Transverse colon (tissue), 4 donors: ENCODE measurements around the gene TNPO1. TPM values are rescaled to one million over a fixed set of nuclear protein-coding genes. Genes with fewer than 3 reads are reported as not detected.

Experiments
- DNase-seq: peaks from one replicate; pipeline ENCODE4 v3.0.0-alpha.2; 2019
- H3K27ac ChIP-seq, 4 donors: fragments of 200-600 bp; sonication (generic); 2 replicates each; pipeline ENCODE4 v1.5.1; 2016 to 2018; ENCODE audit warnings: inconsistent platforms in 4 of 4
- H3K27me3 ChIP-seq: fragments of 200-600 bp; sonication (generic); 2 replicates; pipeline ENCODE4 v1.5.1; 2017; ENCODE audit warnings: inconsistent platforms
- H3K36me3 ChIP-seq, 4 donors: fragments of 200-600 bp; sonication (generic); 2 replicates each; pipeline ENCODE4 v1.5.1; 2017 to 2019; ENCODE audit warnings: inconsistent platforms in 4 of 4
- H3K4me1 ChIP-seq, 4 donors: fragments of 200-600 bp; sonication (generic); 2 replicates each; pipeline ENCODE4 v1.5.1; 2017 to 2020; ENCODE audit warnings: inconsistent platforms in 4 of 4
- H3K4me3 ChIP-seq, 4 donors: fragments of 200-600 bp; sonication (generic); 1 replicate in 1 of 4; 2 replicates in 3 of 4; pipeline versions ENCODE4 v1.5.1 to v1.6.1; 2017 to 2019; ENCODE audit warnings: inconsistent platforms in 4 of 4
- H3K9me3 ChIP-seq, 2 donors: fragments of 200-600 bp; sonication (generic); 2 replicates each; pipeline ENCODE4 v1.5.1; 2017 to 2019; ENCODE audit warnings: inconsistent platforms in 2 of 2
- EP300 ChIP-seq: sonication (generic); formaldehyde crosslinking; IDR thresholded peaks from one replicate; pipeline ENCODE4 v1.6.1; 2017; ENCODE audit warnings: antibody characterized with exemption, low read depth
- POLR2A ChIP-seq: fragments of 450-650 bp; IDR thresholded peaks from one replicate; pipeline ENCODE4 v1.6.1; 2016; ENCODE audit warnings: antibody characterized with exemption, mild to moderate bottlenecking, moderate library complexity
- POLR2AphosphoS5 ChIP-seq, 3 donors: sonication (generic); formaldehyde crosslinking; IDR thresholded peaks; one replicate each; pipeline ENCODE4 v1.6.1; 2016; ENCODE audit warnings: antibody characterized with exemption in 3 of 3
- WGBS, 2 donors: methylation state at CpG; one replicate each; pipeline ENCODE4 v1.1.5; 2018; ENCODE audit warnings: low coverage in 1 of 2; 5-methylcytosine and 5-hydroxymethylcytosine counted together
- in situ Hi-C, 4 donors: fragments of 200-750 bp; cut with MboI; loops; one replicate each; pipeline versions ENCODE4 v1.15.0 to v1.15.1; 2017; ENCODE audit warnings: low sequenced_read_pairs in 3 of 4, low pct_ligation_motif_present in 1 of 4, low pct_unique_long_range_greater_than_20kb in 1 of 4
- intact Hi-C: fragments of 100-400 bp; cut with DNase I; formaldehyde crosslinking; loops from one replicate; pipeline ENCODE4 v1.15.1; 2023; ENCODE audit warnings: low total_unique reads
- total RNA-seq, 4 donors: library from RNA; depleted of rRNA; stranded (reverse); fragments of >200 nt; gene quantifications; one replicate each; pipeline ENCODE4 v1.1.0, GENCODE V29; 2016
- TF ChIP-seq, protein P1 (sequence below), 5 experiments: fragments of 200-600 bp in 3 of 5; fragments of 450-650 bp in 2 of 5; sonication (generic) in 3 of 5; IDR thresholded peaks; 1 replicate in 2 of 5; 2 replicates in 3 of 5; pipeline ENCODE4 v1.5.1; 2016 to 2017; ENCODE audit warnings: antibody characterized with exemption in 5 of 5, inconsistent platforms in 3 of 5, mild to moderate bottlenecking in 2 of 5, moderate library complexity in 1 of 5

Gene TNPO1
- total RNA-seq, 4 donors from 2014 or later = 30.3 to 391 (median 102) TPM

DNA sequence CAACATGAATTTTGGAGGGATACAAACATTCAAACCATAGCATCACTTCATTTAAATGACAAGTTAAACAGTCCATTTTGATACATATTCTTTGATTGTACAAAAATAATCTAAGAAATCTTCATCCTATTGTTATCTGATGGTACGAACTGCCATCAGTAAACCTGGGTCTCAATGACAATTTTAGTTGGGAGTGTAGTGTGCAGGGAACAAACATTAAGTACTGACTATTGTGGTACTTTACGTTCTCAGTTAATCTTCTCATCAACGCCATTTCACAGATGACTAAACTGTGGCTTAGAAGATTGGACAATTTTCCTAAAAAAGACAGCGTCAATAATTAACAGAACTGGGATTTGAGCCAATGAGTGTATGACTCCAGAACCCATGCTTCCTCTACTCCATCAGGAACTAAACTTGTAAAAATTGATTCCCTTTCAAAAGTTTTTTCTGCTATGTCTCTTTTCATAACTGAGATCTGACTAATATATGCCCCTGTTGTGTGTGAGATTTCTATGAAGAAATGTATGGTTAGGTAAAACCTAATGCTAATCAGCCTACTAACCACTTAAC, 21.1 kb downstream of the TNPO1 start:
- H3K4me1 ChIP-seq = peaks cover 4 to 36% (median 15%) of the 10 kb centered on the region in 4 donors
- no peak overlapping the region for H3K4me3 ChIP-seq
- no peaks in the 10 kb centered on the region for H3K36me3 ChIP-seq
- TF ChIP-seq, protein P1, sequence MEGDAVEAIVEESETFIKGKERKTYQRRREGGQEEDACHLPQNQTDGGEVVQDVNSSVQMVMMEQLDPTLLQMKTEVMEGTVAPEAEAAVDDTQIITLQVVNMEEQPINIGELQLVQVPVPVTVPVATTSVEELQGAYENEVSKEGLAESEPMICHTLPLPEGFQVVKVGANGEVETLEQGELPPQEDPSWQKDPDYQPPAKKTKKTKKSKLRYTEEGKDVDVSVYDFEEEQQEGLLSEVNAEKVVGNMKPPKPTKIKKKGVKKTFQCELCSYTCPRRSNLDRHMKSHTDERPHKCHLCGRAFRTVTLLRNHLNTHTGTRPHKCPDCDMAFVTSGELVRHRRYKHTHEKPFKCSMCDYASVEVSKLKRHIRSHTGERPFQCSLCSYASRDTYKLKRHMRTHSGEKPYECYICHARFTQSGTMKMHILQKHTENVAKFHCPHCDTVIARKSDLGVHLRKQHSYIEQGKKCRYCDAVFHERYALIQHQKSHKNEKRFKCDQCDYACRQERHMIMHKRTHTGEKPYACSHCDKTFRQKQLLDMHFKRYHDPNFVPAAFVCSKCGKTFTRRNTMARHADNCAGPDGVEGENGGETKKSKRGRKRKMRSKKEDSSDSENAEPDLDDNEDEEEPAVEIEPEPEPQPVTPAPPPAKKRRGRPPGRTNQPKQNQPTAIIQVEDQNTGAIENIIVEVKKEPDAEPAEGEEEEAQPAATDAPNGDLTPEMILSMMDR (IDR thresholded peaks at IDR 0.05) = no peak
- no peak for TF ChIP-seq EP300
- TF ChIP-seq POLR2A = no peak
- TF ChIP-seq POLR2AphosphoS5 (IDR thresholded peaks at IDR 0.05) = no peak
- in situ Hi-C loops (loop anchor here in 1 of 4 donors (25.0 kb wide), 1 partner anchor 225 kb away; no protein-coding TSS in a partner anchor), intact Hi-C loops (no loop called here)
- WGBS, 2 donors = 64 to 67% methylated on average over 4 of the region's 4 CpGs
- no peak overlapping the region for H3K27ac ChIP-seq
- H3K9me3 ChIP-seq = no peaks in the 10 kb centered on the region
- no peak for DNase-seq
- no peaks in the 10 kb centered on the region for H3K27me3 ChIP-seq

DNA sequence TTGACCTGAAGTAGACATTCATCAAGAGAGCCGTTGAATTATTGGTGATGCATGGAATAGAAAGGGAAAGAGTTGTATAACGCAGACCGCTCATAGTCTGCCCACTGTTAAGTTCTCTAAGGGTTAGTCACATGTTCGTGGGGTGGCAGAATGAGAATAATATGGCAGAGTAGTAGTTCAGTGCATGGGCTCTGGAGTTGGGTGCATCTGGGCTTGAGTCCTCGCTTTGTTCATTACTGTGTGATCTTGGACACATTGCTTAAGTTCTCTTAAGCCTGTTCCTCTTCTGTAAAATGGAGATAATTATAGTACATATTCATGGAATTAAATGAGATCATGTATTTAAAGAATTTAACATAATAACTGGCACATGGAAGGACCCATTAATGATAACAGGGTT, 23.6 kb downstream of the TNPO1 start:
- Histone ChIP-seq H3K4me3 (no peak overlapping the region), H3K27me3 (no peaks in the 10 kb centered on the region), H3K27ac (no peak overlapping the region), H3K9me3 (no peaks in the 10 kb centered on the region), H3K36me3 (no peaks in the 10 kb centered on the region), H3K4me1 (peaks cover 4 to 44% (median 17%) of the 10 kb centered on the region in 4 donors)
- no peak for DNase-seq
- WGBS, 2 donors = 53 to 59% methylated on average over 5 of the region's 5 CpGs
- TF ChIP-seq, protein P1 (IDR thresholded peaks at IDR 0.05) = no peak
- TF ChIP-seq EP300 (no peak), POLR2AphosphoS5 (IDR thresholded peaks at IDR 0.05) (no peak), POLR2A (no peak)
- in situ Hi-C loops (loop anchor here in 1 of 4 donors (25.0 kb wide), 1 partner anchor 228 kb away; no protein-coding TSS in a partner anchor), intact Hi-C loops (no loop called here)

DNA sequence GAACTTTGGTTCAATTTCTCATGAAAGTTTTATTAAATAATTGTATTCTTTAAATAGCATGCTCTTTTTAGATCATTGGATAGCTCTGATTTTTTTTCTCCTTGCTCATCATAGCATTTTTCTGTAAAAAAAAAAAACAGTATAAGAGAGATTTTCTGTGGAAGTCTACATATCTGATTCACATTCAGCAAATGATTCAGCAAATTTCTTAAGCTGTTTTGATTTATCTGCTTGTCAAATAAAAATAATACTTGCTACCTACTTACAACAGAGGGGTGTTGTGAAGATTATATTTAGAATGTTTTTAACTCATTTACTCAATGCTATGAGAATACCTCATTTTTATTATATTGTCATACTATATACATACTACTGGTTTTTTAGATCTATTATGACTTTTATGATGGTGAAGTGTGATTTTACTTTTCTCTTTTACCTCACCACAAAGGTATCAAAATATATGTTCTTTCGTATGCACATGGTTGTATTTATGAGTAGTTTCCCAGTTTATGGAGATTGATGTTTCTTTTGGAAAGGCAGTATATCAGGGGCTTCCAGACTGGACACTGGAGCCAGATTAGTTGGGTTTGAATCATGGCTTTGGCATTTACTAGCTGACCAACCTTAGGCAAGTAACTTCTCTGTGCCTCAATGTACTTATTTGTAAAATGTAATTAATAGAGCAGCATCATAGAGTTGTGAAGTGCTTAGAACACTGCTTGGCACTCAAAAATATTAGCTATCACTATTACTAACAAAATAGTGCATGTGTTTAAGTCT, 25.5 kb downstream of the TNPO1 start:
- no peaks in the 10 kb centered on the region for H3K36me3 ChIP-seq
- no peaks in the 10 kb centered on the region for H3K9me3 ChIP-seq
- H3K27ac ChIP-seq = no peak overlapping the region
- intact Hi-C loops (no loop called here), in situ Hi-C loops (loop anchor here in 1 of 4 donors (25.0 kb wide), 1 partner anchor 230 kb away; no protein-coding TSS in a partner anchor)
- H3K27me3 ChIP-seq = no peaks in the 10 kb centered on the region
- 78 to 100% methylated on average over 1 of the region's 1 CpG for WGBS, 2 donors
- H3K4me1 ChIP-seq = peaks cover 4 to 44% (median 17%) of the 10 kb centered on the region in 4 donors
- TF ChIP-seq POLR2A = no peak
- TF ChIP-seq EP300 = no peak
- no peak for TF ChIP-seq POLR2AphosphoS5 (IDR thresholded peaks at IDR 0.05)
- TF ChIP-seq, protein P1 (IDR thresholded peaks at IDR 0.05) = no peak
- no peak for DNase-seq
- H3K4me3 ChIP-seq = no peak overlapping the region

DNA sequence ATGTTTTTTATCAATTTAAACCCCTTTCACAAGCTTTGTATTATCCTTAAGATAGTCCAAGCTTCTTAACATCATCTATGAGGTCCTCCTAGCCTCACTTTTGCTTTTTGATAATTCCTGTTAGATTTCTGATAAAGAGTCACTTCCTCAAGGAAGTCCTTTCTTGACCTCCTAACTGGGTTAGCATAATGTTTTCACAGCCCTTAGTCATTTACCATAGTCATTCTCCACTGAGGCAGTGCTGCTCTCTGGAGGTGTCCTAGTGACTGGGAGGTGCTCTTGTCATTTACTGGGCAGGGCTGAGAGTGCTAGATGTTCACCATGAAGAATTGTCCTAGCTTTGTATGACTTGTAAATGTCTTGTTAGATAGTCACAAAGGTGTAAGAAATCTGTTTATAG, 26.4 kb downstream of the TNPO1 start:
- TF ChIP-seq, protein P1 (IDR thresholded peaks at IDR 0.05) = no peak
- TF ChIP-seq EP300 (no peak), POLR2AphosphoS5 (IDR thresholded peaks at IDR 0.05) (no peak), POLR2A (no peak)
- no peak overlapping the region for H3K4me3 ChIP-seq
- H3K36me3 ChIP-seq = no peaks in the 10 kb centered on the region
- in situ Hi-C loops (loop anchor here in 1 of 4 donors (25.0 kb wide), 1 partner anchor 231 kb away; no protein-coding TSS in a partner anchor), intact Hi-C loops (no loop called here)
- peak; percentile 11 for DNase-seq
- no peaks in the 10 kb centered on the region for H3K27me3 ChIP-seq
- H3K27ac ChIP-seq = no peak overlapping the region
- H3K9me3 ChIP-seq = no peaks in the 10 kb centered on the region
- H3K4me1 ChIP-seq = peaks cover 12 to 45% (median 26%) of the 10 kb centered on the region in 4 donors
